Motor neuron (in vitro differentiated cells): ENCODE measurements around the gene UBE2M. TPM values are rescaled to one million over a fixed set of nuclear protein-coding genes. Genes with fewer than 3 reads are reported as not detected.

Experiments used
- ATAC-seq, 8 experiments: fragments of 200-7000 bp; cut with Tn5 transposase; replicated peaks in 6 of 8; 2 replicates each; pipeline ENCODE4 v1.8.0; 2021; ENCODE audit warnings: mild to moderate bottlenecking in 8 of 8, moderate library complexity in 8 of 8
- H3K27ac ChIP-seq, 2 donors: fragments of 250-450 bp; sonication (Bioruptor Pico); 2 replicates each; pipeline ENCODE4 v1.9.0; 2021; ENCODE audit warnings: antibody characterized with exemption in 2 of 2, mild to moderate bottlenecking in 2 of 2, moderate library complexity in 1 of 2
- H3K4me1 ChIP-seq, 2 donors: fragments of 250-450 bp; sonication (Bioruptor Pico); replicated peaks in 1 of 2; 2 replicates each; pipeline ENCODE4 v1.6.1; 2021; ENCODE audit warnings: antibody characterized with exemption in 2 of 2, mild to moderate bottlenecking in 2 of 2, moderate library complexity in 1 of 2
- H3K4me3 ChIP-seq, 5 donors: fragments of 250-450 bp; sonication (Bioruptor Pico); 2 replicates each; pipeline ENCODE4 v1.9.0; 2021; ENCODE audit warnings: antibody characterized with exemption in 5 of 5, mild to moderate bottlenecking in 5 of 5, moderate library complexity in 4 of 5
- WGBS, 10 experiments: fragments of 450-650 bp; shearing (Covaris generic); methylation state at CpG; one replicate each; pipeline ENCODE4 v1.0.0; 2022; 5-methylcytosine and 5-hydroxymethylcytosine counted together
- in situ Hi-C, 9 experiments: fragments of 400-800 bp; cut with MboI; loops; one replicate each; pipeline ENCODE4 v1.15.0; 2021; ENCODE audit warnings: low sequenced_read_pairs in 9 of 9, low pct_unique_long_range_greater_than_20kb in 2 of 9; ENCODE audit not compliant: unreplicated experiment in 9 of 9
- total RNA-seq, 8 experiments: library from RNA; unstranded; fragments of 300-600 nt; gene quantifications; 2 replicates each; pipeline versions ENCODE4 v1.2.3 to v1.2.4, GENCODE V29; 2022

UBE2M gene
- total RNA-seq, 8 experiments from 2014 or later = 49.3 to 82.7 (median 70.9) TPM

DNA sequence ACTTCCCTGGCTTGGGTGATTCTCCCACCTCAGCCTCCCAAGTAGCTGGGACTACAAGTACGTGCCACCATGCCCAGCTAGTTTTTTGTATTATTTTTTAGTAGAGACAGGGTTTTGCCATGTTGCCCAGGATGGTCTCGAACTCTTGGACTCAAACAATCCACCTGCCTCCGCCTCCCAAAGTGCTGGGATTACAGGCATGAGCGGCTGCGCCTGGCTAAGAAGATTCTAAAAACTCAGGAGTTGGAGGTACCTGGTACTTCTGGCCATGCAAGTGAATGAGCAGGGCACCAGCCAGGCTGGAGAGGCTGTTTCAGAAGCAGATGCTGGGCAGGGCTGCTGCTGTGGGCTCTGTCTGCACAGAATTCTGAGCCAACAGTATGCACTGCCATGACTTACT is 8.6 kb upstream of the UBE2M start:
- no peak for ATAC-seq
- no peak overlapping the region for H3K27ac ChIP-seq
- H3K4me3 ChIP-seq = no peak overlapping the region
- peaks cover 13 to 23% of the 10 kb centered on the region in 2 donors for H3K4me1 ChIP-seq
- WGBS, 10 experiments = 87 to 100% (median 95%) methylated on average over 1 to 5 of the region's 5 CpGs; no CpG with 5 or more reads in 2 of the 10 experiments
- in situ Hi-C loops = no loop called here

DNA sequence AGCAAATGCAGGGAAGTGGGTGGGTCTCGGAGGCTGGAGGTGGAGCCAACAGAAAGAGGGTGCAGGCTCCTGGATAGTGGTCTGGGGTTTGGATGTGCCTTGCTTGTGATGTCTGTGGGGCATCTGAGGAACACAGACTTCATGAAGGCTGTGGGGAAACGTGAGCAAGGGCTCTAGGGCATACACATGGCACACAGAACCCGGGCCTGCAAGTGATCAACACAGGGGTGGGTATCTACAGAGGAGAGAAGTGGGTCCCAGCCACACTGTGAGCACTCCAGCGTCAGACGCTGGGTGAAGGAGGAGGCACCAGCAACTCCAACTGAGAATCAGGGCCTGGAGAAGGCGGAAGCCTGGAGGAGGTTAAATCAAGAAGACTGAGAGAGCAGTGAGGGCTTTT is 5.4 kb upstream of the UBE2M start:
- H3K4me3 ChIP-seq = no peak overlapping the region
- in situ Hi-C loops = no loop called here
- ATAC-seq = no peak
- peaks cover 23 to 37% of the 10 kb centered on the region in 2 donors for H3K4me1 ChIP-seq
- peak overlapping the region in 1 of 2 donors; percentile 60 for H3K27ac ChIP-seq
- WGBS, 10 experiments = 33 to 100% (median 75%) methylated on average over 1 to 6 of the region's 6 CpGs; no CpG with 5 or more reads in 3 of the 10 experiments

- in situ Hi-C loops = no loop called here
- ATAC-seq = peak in 3 of 8 experiments; percentile 4 to 8 (median 6)
- peak overlapping the region; percentile 10 to 38 (median 30) for H3K4me3 ChIP-seq
- H3K4me1 ChIP-seq = peaks cover 23 to 37% of the 10 kb centered on the region in 2 donors
- 5 to 80% (median 21%) methylated on average over 1 to 6 of the region's 40 CpGs; no CpG with 5 or more reads in 5 of the 10 experiments for WGBS, 10 experiments
- peak overlapping the region; percentile 60 to 67 for H3K27ac ChIP-seq
Measured at GRCh38 chr19:58563034-58563573, 4.7 kb upstream of the UBE2M start.

GRCh38 chr19:58562122-58563033 is 4.0 kb upstream of the UBE2M start:
- ATAC-seq = peak in 5 of 8 experiments; percentile 0 to 1 (median 0)
- in situ Hi-C loops = no loop called here
- Histone ChIP-seq H3K27ac (peak overlapping the region; percentile 60 to 67), H3K4me3 (peak overlapping the region; percentile 10 to 38 (median 30)), H3K4me1 (peaks cover 23 to 37% of the 10 kb centered on the region in 2 donors)
- WGBS, 10 experiments = 5 to 97% (median 31%) methylated on average over 6 to 20 of the region's 107 CpGs; no CpG with 5 or more reads in 6 of the 10 experiments

GRCh38 chr19:58561373-58562121 is 3.1 kb upstream of the UBE2M start:
- H3K27ac ChIP-seq = no peak overlapping the region
- WGBS, 10 experiments = 0 to 100% (median 80%) methylated on average over 1 to 7 of the region's 16 CpGs; no CpG with 5 or more reads in 2 of the 10 experiments
- no peak for ATAC-seq
- in situ Hi-C loops = no loop called here
- H3K4me3 ChIP-seq = peak overlapping the region in 1 of 5 donors; percentile 38
- peaks cover 23 to 37% of the 10 kb centered on the region in 2 donors for H3K4me1 ChIP-seq

DNA sequence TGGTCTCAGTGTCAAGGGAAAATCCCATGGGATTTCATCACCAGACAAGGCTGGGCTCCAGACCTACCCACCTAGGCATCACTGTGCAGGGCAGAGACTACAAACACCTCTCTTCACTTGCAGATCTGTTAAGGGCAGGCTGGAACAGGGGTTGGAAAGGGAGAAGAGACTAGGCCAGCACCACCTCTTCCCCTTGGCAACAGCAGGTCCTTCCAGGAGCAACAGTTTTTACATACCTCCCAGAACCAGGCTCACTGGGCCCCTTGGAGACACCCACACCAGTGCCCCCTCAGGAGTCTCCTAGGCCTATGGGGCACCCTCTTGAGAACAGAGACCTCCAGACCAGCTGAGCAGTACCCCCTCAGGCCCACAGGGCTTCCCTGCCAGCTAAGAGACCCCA is 2.5 kb upstream of the UBE2M start:
- Histone ChIP-seq H3K4me1 (peaks cover 23 to 37% of the 10 kb centered on the region in 2 donors), H3K4me3 (no peak overlapping the region), H3K27ac (no peak overlapping the region)
- in situ Hi-C loops = no loop called here
- ATAC-seq = no peak

GRCh38 chr19:58560007-58560887 is 1.8 kb upstream of the UBE2M start:
- 32 to 100% (median 79%) methylated on average over 1 to 3 of the region's 8 CpGs; no CpG with 5 or more reads in 1 of the 10 experiments for WGBS, 10 experiments
- no peak for ATAC-seq
- peak overlapping the region; percentile 51 to 81 (median 68) for H3K4me3 ChIP-seq
- in situ Hi-C loops = no loop called here
- peak overlapping the region; percentile 99 to 100 for H3K27ac ChIP-seq
- peaks cover 27 to 41% of the 10 kb centered on the region in 2 donors for H3K4me1 ChIP-seq

DNA sequence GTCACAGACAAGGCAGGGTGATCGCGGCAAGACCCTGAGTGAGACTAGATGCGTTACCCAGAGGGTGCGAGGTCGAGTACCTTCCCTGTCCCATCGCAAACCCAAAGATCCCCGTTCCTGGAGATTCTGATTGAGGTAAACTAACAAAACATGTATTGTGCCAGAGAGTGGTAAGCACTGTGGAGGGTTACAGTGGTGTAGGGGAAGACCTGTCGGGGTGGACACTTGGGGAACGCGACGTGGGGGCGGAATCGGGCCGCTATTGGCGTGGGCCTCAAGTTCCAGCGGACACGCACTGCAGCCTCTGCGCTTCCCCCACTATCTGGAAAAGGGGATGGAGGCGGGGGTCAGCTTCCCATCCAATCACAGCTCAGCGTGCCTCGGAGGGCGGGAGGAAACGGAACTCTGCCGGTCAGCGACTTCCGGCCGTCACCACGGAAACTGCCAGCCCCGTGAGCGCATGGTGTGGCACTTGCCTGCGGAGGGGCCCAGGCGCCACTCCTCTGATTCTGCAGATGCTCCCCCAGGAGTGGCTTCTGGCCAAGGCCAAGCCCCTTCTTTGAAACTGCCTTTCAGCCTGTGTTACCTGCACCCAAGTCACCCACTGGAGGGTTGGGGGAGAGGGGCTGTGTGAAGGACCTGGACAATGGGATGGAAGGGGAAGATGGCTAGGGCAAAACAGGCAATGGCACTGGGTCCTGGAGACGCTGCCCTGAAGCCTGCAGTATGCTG is 1.0 kb upstream of the UBE2M start:
- peak overlapping the region; percentile 99 to 100 for H3K27ac ChIP-seq
- H3K4me3 ChIP-seq = peak overlapping the region; percentile 51 to 81 (median 68)
- ATAC-seq = peak; percentile 27 to 61 (median 56)
- peaks cover 27 to 40% of the 10 kb centered on the region in 2 donors for H3K4me1 ChIP-seq
- WGBS, 10 experiments = 0 to 1% (median 0%) methylated on average over 1 to 16 of the region's 33 CpGs; no CpG with 5 or more reads in 7 of the 10 experiments
- in situ Hi-C loops = no loop called here

DNA sequence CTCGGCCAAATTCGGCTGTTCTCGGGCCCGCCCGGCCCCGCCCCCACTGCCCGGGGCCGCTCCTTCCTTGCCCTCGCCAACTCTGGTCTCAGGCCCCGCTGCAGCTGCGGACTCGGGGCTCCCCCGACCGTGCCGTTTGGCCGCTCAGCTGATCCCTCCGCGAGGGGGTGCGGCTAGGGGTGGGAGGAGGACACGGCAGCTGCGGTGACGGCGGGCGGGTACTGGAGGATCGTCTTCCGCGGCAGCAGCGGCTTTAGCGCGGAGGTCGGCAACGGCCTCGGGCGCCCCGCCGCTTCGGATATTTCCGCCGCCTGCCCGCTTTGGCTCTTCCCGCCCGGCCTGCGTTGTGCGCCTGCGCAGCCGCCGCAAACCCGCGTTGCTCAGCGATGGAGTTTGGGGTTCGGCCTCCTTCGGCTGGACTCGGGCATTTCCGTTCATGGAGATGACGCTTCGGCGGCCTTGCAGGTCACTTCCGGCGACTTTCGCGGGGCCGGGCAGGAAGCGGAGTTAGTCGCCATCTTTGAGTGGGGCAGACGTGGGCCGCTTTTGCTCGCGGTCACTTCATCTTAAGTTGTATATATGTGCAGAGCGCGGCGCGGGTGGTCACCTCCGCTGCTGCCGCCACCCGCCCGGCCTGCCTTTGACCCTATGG is 338 bp upstream of the UBE2M start:
- Histone ChIP-seq H3K4me1 (peaks cover 32 to 38% of the 10 kb centered on the region in 2 donors), H3K4me3 (peak overlapping the region; percentile 62 to 83 (median 74)), H3K27ac (peak overlapping the region; percentile 99 to 100)
- WGBS, 10 experiments = 0 to 2% (median 0%) methylated on average over 1 to 18 of the region's 76 CpGs; no CpG with 5 or more reads in 4 of the 10 experiments
- in situ Hi-C loops = no loop called here
- peak; percentile 52 to 67 (median 60) for ATAC-seq

GRCh38 chr19:58557221-58558065 is 968 bp downstream of the UBE2M start:
- WGBS, 10 experiments = 0 to 100% (median 33%) methylated on average over 1 to 4 of the region's 12 CpGs; no CpG with 5 or more reads in 6 of the 10 experiments
- peaks cover 35 to 41% of the 10 kb centered on the region in 2 donors for H3K4me1 ChIP-seq
- in situ Hi-C loops = no loop called here
- peak overlapping the region; percentile 62 to 83 (median 74) for H3K4me3 ChIP-seq
- peak overlapping the region; percentile 99 to 100 for H3K27ac ChIP-seq
- ATAC-seq = no peak
